Left kidney (tissue), 2 donors: Measurements from ENCODE around the gene SMARCA2. TPM values are rescaled to one million over a fixed set of nuclear protein-coding genes. Genes with fewer than 3 reads are reported as not detected.
"Not testable (repeated sequence)": the region's sequence is repeated elsewhere in the genome, so short reads cannot be mapped to it uniquely, and the experiment has no call there.

Source experiments
- DNase-seq: peaks from one replicate; pipeline ENCODE4 v3.0.0-alpha.2; 2013
- polyA plus RNA-seq: library from polyadenylated mRNA; unstranded; fragments of 120-200 nt; gene quantifications from one replicate; pipeline ENCODE4 v1.2.1, GENCODE V29; 2013; ENCODE audit not compliant: insufficient read length

SMARCA2 gene
- polyA plus RNA-seq, 1 donor, result 137 TPM

GRCh38 chr9:2140600-2141223 is 125.6 kb downstream of the SMARCA2 start:
- DNase-seq, result no peak

- DNase-seq, result no peak
These were observed 127.1 kb downstream of the SMARCA2 start for GRCh38 chr9:2142212-2142611.

GRCh38 chr9:2144619-2145018 is 129.5 kb downstream of the SMARCA2 start:
- DNase-seq, result no peak

GRCh38 chr9:2145746-2146145 is 130.6 kb downstream of the SMARCA2 start:
- no peak for DNase-seq

- not testable (repeated sequence) for DNase-seq
These were observed 131.6 kb downstream of the SMARCA2 start for GRCh38 chr9:2146700-2147099.

GRCh38 chr9:2150338-2150737 is 135.2 kb downstream of the SMARCA2 start:
- DNase-seq, result no peak

GRCh38 chr9:2151171-2151570 is 136.0 kb downstream of the SMARCA2 start:
- no peak for DNase-seq

- no peak for DNase-seq
These were observed 138.0 kb downstream of the SMARCA2 start for GRCh38 chr9:2152966-2153629.

- DNase-seq, result no peak
These were observed 138.6 kb downstream of the SMARCA2 start for GRCh38 chr9:2153630-2154217.

GRCh38 chr9:2154731-2155130 is 139.6 kb downstream of the SMARCA2 start:
- DNase-seq, result no peak

- no peak for DNase-seq
These were observed 140.8 kb downstream of the SMARCA2 start for GRCh38 chr9:2155966-2156365.

- DNase-seq, result peak; percentile 44
These were observed 142.3 kb downstream of the SMARCA2 start for GRCh38 chr9:2157277-2158110.

GRCh38 chr9:2158111-2158610 is 143.0 kb downstream of the SMARCA2 start:
- peak; percentile 84 for DNase-seq

GRCh38 chr9:2158766-2159430 is 143.8 kb downstream of the SMARCA2 start:
- no peak for DNase-seq

GRCh38 chr9:2159521-2160454 is 144.6 kb downstream of the SMARCA2 start:
- peak; percentile 39 for DNase-seq

GRCh38 chr9:2161661-2162060 is 146.5 kb downstream of the SMARCA2 start:
- DNase-seq, result no peak

- DNase-seq, result no peak
These were observed 148.2 kb downstream of the SMARCA2 start for GRCh38 chr9:2163231-2163885.

GRCh38 chr9:2164268-2164667 is 149.1 kb downstream of the SMARCA2 start:
- no peak for DNase-seq

GRCh38 chr9:2166203-2166602 is 151.1 kb downstream of the SMARCA2 start:
- no peak for DNase-seq

- no peak for DNase-seq
These were observed 153.9 kb downstream of the SMARCA2 start for GRCh38 chr9:2169035-2169434.
